K562 (cell line): ENCODE data around the gene HAGHL. TPM values are rescaled to one million over a fixed set of nuclear protein-coding genes. Genes with fewer than 3 reads are reported as not detected.

Source experiments
- AFF4 ChIP-seq: sonication (generic); formaldehyde crosslinking; IDR thresholded peaks from 2 replicates; pipeline ENCODE4 v1.8.0; 2023; ENCODE audit warnings: mild to moderate bottlenecking, missing genetic modification reagents
- E2F4 ChIP-seq: sonication (generic); formaldehyde crosslinking; IDR thresholded peaks from 2 replicates; pipeline ENCODE4 v1.8.0; 2022; ENCODE audit warnings: mild to moderate bottlenecking, low read depth, missing genetic modification reagents
- ELF1 ChIP-seq: fragments of 200-800 bp; sonication (Bioruptor generic); IDR thresholded peaks from 2 replicates; pipeline ENCODE4 v1.6.1; 2016; ENCODE audit warnings: missing genetic modification characterization, missing compliant biosample characterization
- GTF2A2 ChIP-seq: IDR thresholded peaks from 2 replicates; pipeline ENCODE4 v1.6.1; 2016; ENCODE audit warnings: mild to moderate bottlenecking, missing genetic modification characterization, missing compliant biosample characterization
- GTF3C2 ChIP-seq: IDR thresholded peaks from 3 replicates; pipeline ENCODE4 v1.6.1; 2011; ENCODE audit warnings: borderline replicate concordance, mild to moderate bottlenecking, moderate library complexity; ENCODE audit not compliant: insufficient read length; ENCODE audit errors: extremely low read depth
- HNRNPLL ChIP-seq: fragments of 200-400 bp; formaldehyde crosslinking; IDR thresholded peaks from 2 replicates; pipeline ENCODE4 v1.6.1; 2017; ENCODE audit warnings: low read length, low read depth, mild to moderate bottlenecking; ENCODE audit not compliant: poor library complexity, severe bottlenecking
- IRF2 ChIP-seq: sonication (generic); formaldehyde crosslinking; IDR thresholded peaks from 2 replicates; pipeline ENCODE4 v1.8.1; 2022; ENCODE audit warnings: mild to moderate bottlenecking, missing genetic modification reagents
- MNT ChIP-seq, 2 experiments: fragments of 450-650 bp; conservative IDR thresholded peaks; 2 replicates each; pipeline ENCODE4 v1.6.1; 2017; ENCODE audit warnings: mild to moderate bottlenecking in 2 of 2, moderate library complexity in 2 of 2
- NR3C1 ChIP-seq: sonication (generic); formaldehyde crosslinking; IDR thresholded peaks from 2 replicates; pipeline ENCODE4 v1.8.1; 2022; ENCODE audit warnings: missing genetic modification reagents
- PHF21A ChIP-seq: fragments of 450-650 bp; IDR thresholded peaks from 2 replicates; pipeline ENCODE4 v1.6.1; 2017; ENCODE audit warnings: low read depth, borderline replicate concordance
- POLR2A ChIP-seq: fragments of 450-650 bp; conservative IDR thresholded peaks from 2 replicates; pipeline ENCODE4 v1.6.1; 2016
- POLR3A ChIP-seq: IDR thresholded peaks from 2 replicates; pipeline ENCODE4 v1.6.1; 2011; ENCODE audit warnings: borderline replicate concordance, mild to moderate bottlenecking, moderate library complexity; ENCODE audit not compliant: insufficient read length, insufficient read depth; ENCODE audit errors: extremely low read depth
- RB1 ChIP-seq: fragments of 450-650 bp; IDR thresholded peaks from 2 replicates; pipeline ENCODE4 v1.6.1; 2017; ENCODE audit warnings: low read depth, mild to moderate bottlenecking
- SMARCC2 ChIP-seq: fragments of 450-650 bp; IDR thresholded peaks from 2 replicates; pipeline ENCODE4 v1.6.1; 2017; ENCODE audit warnings: antibody characterized with exemption, moderate library complexity, mild to moderate bottlenecking, low read depth
- SP1 ChIP-seq: sonication (generic); formaldehyde crosslinking; IDR thresholded peaks from 2 replicates; pipeline ENCODE4 v1.8.1; 2022; ENCODE audit warnings: mild to moderate bottlenecking, missing genetic modification reagents
- ZNF766 ChIP-seq: fragments of 200-800 bp; sonication (Bioruptor generic); conservative IDR thresholded peaks from 2 replicates; pipeline ENCODE4 v1.6.1; 2016; ENCODE audit warnings: missing genetic modification characterization, missing compliant biosample characterization
- polyA plus RNA-seq, 8 experiments: library from polyadenylated mRNA; depleted of rRNA in 4 of 8; stranded (reverse) in 5 of 8; unstranded in 3 of 8; fragments of >200 nt; fragmentation: Nextera tagmentation in 2 of 8; fragmentation: Illumina TruSeq in 1 of 8; extraction: Ambion mirVana in 2 of 8; extraction: Trizol in 1 of 8; gene quantifications; 2 replicates each; pipeline versions ENCODE4 v1.2.1 to v1.2.3, GENCODE V29; 2011 to 2014; ENCODE audit warnings: inconsistent platforms in 1 of 8, missing spikeins in 1 of 8
- total RNA-seq, 7 experiments: library from RNA; depleted of rRNA in 6 of 7; stranded (reverse); fragments of >200 nt in 6 of 7; fragmentation: Illumina TruSeq in 2 of 7; extraction: Trizol in 2 of 7; gene quantifications; 2 replicates each; pipeline versions ENCODE4 v1.2.1 to v1.2.3, GENCODE V29; 2011 to 2021; ENCODE audit warnings: low replicate concordance in 1 of 7
- TF ChIP-seq, protein P1 (sequence below): fragments of 250-450 bp; sonication (Bioruptor Pico); IDR thresholded peaks from 2 replicates; pipeline ENCODE4 v1.6.1; 2021; ENCODE audit warnings: mild to moderate bottlenecking

The HAGHL gene
- total and polyA plus RNA-seq, 9 of the 15 experiments (the other 6 are each of a cell fraction or from before 2014, with no cell fraction given), result 0.31 to 83.4 (median 20.7) TPM

GRCh38 chr16:720990-721764 is 5.7 kb upstream of the HAGHL start, which contains the start of gene ANTKMT (continued):
- peak in 1 of 2 experiments; percentile 33; a peak in 3 of 4 replicates for TF ChIP-seq MNT (conservative IDR thresholded peaks at IDR 0.05)
- peak; percentile 85 for TF ChIP-seq RB1
- TF ChIP-seq E2F4 (CRISPR knock-in tag), result 0 out of 2 replicates have a peak, but pooled peaks have one; percentile 36
- no peak for TF ChIP-seq PHF21A
- TF ChIP-seq GTF3C2, result no peak
- TF ChIP-seq, protein P1, sequence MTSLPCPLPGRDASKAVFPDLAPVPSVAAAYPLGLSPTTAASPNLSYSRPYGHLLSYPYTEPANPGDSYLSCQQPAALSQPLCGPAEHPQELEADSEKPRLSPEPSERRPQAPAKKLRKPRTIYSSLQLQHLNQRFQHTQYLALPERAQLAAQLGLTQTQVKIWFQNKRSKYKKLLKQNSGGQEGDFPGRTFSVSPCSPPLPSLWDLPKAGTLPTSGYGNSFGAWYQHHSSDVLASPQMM (CRISPR knock-in tag), result no peak
- TF ChIP-seq SP1 (CRISPR knock-in tag), result peak; percentile 53
- peak; percentile 56; the same call in 1 of the 2 replicates for TF ChIP-seq AFF4
- TF ChIP-seq ELF1 (tag), result peak; percentile 89
- TF ChIP-seq POLR2A, result peak; percentile 76
- TF ChIP-seq GTF2A2, result peak; percentile 61; the same call in 1 of the 2 replicates
- peak; percentile 38; the same call in 1 of the 2 replicates for TF ChIP-seq NR3C1 (CRISPR knock-in tag)
- no peak for TF ChIP-seq POLR3A
- no peak for TF ChIP-seq ZNF766 (CRISPR knock-in tag)
- TF ChIP-seq HNRNPLL, result peak; percentile 47
- no peak for TF ChIP-seq SMARCC2
- 0 out of 2 replicates have a peak, but pooled peaks have one; percentile 17 for TF ChIP-seq IRF2 (CRISPR knock-in tag)
